SJSA1 (cell line): ENCODE measurements around the gene RPL21. TPM values are rescaled to one million over a fixed set of nuclear protein-coding genes. Genes with fewer than 3 reads are reported as not detected.
A peak's percentile ranks its signal among the peaks of the same experiment; 100 is the strongest.

Source experiments
- DNase-seq, 2 experiments: peaks; one replicate each; pipeline ENCODE4 v3.0.0-alpha.2; 2015 to 2020; ENCODE audit warnings: low spot score in 2 of 2, low read depth in 1 of 2
- H3K27ac ChIP-seq: fragments of 250-450 bp; sonication (Bioruptor Pico); 2 replicates; pipeline ENCODE4 v1.5.1; 2020; ENCODE audit warnings: mild to moderate bottlenecking, moderate library complexity
- H3K27me3 ChIP-seq: fragments of 250-450 bp; sonication (Bioruptor Pico); replicated peaks from 2 replicates; pipeline ENCODE4 v1.5.1; 2020; ENCODE audit warnings: mild to moderate bottlenecking, moderate library complexity
- H3K36me3 ChIP-seq: fragments of 250-450 bp; sonication (Bioruptor Pico); 2 replicates; pipeline ENCODE4 v1.5.1; 2020; ENCODE audit warnings: mild to moderate bottlenecking
- H3K4me1 ChIP-seq: fragments of 250-450 bp; sonication (Bioruptor Pico); replicated peaks from 2 replicates; pipeline ENCODE4 v1.6.1; 2021; ENCODE audit warnings: mild to moderate bottlenecking
- H3K4me3 ChIP-seq: fragments of 250-450 bp; sonication (Bioruptor Pico); 2 replicates; pipeline ENCODE4 v1.5.1; 2020; ENCODE audit warnings: mild to moderate bottlenecking
- H3K9me3 ChIP-seq: fragments of 250-450 bp; sonication (Bioruptor Pico); replicated peaks from 2 replicates; pipeline ENCODE4 v1.5.1; 2020; ENCODE audit warnings: mild to moderate bottlenecking
- total RNA-seq: library from RNA; depleted of rRNA; stranded (reverse); fragments of >200 nt; shearing (Covaris generic); gene quantifications from 2 replicates; pipeline ENCODE4 v1.2.3, GENCODE V29; 2014

The RPL21 gene
- total RNA-seq, 1 experiment from 2014 or later, result 625 TPM

GRCh38 chr13:27229642-27230041, 21.7 kb upstream of the RPL21 start:
- H3K9me3 ChIP-seq, result no peaks in the 10 kb centered on the region
- no peak overlapping the region for H3K27ac ChIP-seq
- no peaks in the 10 kb centered on the region for H3K27me3 ChIP-seq
- DNase-seq, result no peak
- H3K36me3 ChIP-seq, result no peaks in the 10 kb centered on the region
- H3K4me3 ChIP-seq, result no peak overlapping the region
- no peaks in the 10 kb centered on the region for H3K4me1 ChIP-seq

DNA sequence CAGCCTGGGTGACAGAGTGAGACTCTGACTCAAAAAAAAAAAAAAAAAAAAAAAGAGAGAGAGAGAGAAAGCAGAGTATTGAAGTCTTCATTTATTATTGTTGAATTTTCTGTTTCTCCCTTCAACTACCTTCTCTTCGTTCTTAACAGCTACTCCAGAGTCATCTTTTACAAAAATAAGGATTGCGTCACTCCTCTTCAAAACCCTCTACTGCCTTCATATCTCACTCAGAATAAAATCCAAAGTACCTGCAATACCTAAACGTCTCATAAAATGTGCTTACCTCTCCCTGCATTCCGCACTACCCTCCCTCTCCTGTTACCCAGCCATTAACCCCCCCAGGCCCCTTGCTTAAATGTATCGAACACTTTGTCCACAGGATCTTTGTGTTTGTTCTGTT, 17.4 kb upstream of the RPL21 start:
- no peak for DNase-seq
- no peaks in the 10 kb centered on the region for H3K36me3 ChIP-seq
- no peaks in the 10 kb centered on the region for H3K27me3 ChIP-seq
- H3K4me1 ChIP-seq, result no peaks in the 10 kb centered on the region
- no peaks in the 10 kb centered on the region for H3K9me3 ChIP-seq
- no peak overlapping the region for H3K4me3 ChIP-seq
- H3K27ac ChIP-seq, result no peak overlapping the region

DNA sequence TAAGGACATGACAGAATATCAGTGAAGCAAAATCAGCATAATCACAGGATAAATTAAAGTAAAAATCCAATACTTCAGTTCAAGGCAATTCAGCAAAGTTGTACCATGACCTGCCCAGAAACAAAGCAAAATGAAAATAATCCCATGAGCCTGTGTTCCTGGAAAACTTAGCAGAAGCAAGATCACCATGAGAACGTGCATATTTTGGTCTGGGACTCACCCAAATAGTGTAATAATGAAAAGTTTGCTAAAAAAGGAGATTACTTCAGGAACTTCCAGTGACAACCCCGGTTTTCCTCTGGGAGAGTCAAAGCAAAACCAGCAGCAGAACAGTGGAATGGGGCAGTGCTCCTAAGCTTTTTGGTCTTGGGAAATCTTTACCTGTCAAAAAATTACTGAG, 14.9 kb upstream of the RPL21 start:
- Histone ChIP-seq H3K9me3 (no peaks in the 10 kb centered on the region), H3K4me1 (no peaks in the 10 kb centered on the region), H3K27ac (no peak overlapping the region), H3K4me3 (no peak overlapping the region), H3K36me3 (no peaks in the 10 kb centered on the region), H3K27me3 (no peaks in the 10 kb centered on the region)
- DNase-seq, result no peak

- DNase-seq, result no peak
- Histone ChIP-seq H3K27ac (no peak overlapping the region), H3K4me1 (no peaks in the 10 kb centered on the region)
Measured at GRCh38 chr13:27242702-27243101, 8.7 kb upstream of the RPL21 start.

DNA sequence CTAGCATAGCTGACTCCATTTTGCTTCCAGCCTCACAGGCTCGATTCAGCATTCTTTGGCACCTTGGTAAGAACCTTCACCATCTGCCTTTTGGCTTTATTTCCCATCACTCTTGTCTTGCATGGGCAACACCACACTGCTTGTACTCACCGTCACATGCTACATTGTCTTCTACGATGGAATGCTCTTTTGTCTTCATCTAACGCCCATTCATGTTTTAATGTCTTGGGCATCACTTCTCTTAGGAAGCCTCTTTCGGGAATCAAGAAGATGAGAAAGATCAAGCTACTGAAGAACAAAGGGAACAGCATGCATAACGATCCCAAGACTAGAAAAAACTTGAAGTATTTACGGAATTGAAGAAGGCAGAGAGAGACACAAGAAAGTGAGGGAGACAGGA, 5.7 kb upstream of the RPL21 start:
- Histone ChIP-seq H3K36me3 (no peaks in the 10 kb centered on the region), H3K4me3 (no peak overlapping the region), H3K27me3 (no peaks in the 10 kb centered on the region), H3K9me3 (no peaks in the 10 kb centered on the region), H3K4me1 (no peaks in the 10 kb centered on the region), H3K27ac (no peak overlapping the region)
- DNase-seq, result no peak

More at GRCh38 chr13:27242702-27243101, 8.7 kb upstream of the RPL21 start:
- no peaks in the 10 kb centered on the region for H3K36me3 ChIP-seq
- no peaks in the 10 kb centered on the region for H3K9me3 ChIP-seq
- no peaks in the 10 kb centered on the region for H3K27me3 ChIP-seq
- H3K4me3 ChIP-seq, result no peak overlapping the region

DNA sequence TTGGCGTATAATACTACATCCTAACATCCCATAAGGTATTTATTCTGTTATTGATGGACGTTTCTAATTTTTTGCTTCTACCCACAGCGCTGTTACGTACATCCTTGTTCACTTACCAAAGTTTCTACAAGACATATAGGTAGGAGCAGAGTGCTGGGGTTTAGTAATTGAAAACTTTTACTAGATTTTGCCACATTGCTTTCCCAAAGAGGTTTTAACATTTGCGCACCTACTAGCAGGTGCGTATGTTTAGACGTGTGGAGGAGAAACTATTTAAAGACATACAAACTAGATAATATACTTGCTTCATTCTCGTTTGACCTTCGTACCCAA, 559 bp upstream of the RPL21 start:
- Histone ChIP-seq H3K9me3 (no peaks in the 10 kb centered on the region), H3K27me3 (no peaks in the 10 kb centered on the region), H3K27ac (peak overlapping the region; percentile 99), H3K4me1 (0 out of 2 replicates have a peak, but pooled peaks cover 8% of the 10 kb centered on the region), H3K4me3 (peak overlapping the region; percentile 77), H3K36me3 (peaks cover 42% of the 10 kb centered on the region)
- no peak for DNase-seq

GRCh38 chr13:27252467-27252866, 1.1 kb downstream of the RPL21 start:
- DNase-seq, result no peak
- Histone ChIP-seq H3K27ac (peak overlapping the region; percentile 99), H3K36me3 (peaks cover 59% of the 10 kb centered on the region), H3K9me3 (no peaks in the 10 kb centered on the region), H3K4me3 (peak overlapping the region; percentile 77), H3K4me1 (0 out of 2 replicates have a peak, but pooled peaks cover 8% of the 10 kb centered on the region), H3K27me3 (no peaks in the 10 kb centered on the region)

- no peak overlapping the region for H3K4me3 ChIP-seq
- no peaks in the 10 kb centered on the region for H3K9me3 ChIP-seq
- H3K27ac ChIP-seq, result no peak overlapping the region
- H3K27me3 ChIP-seq, result no peaks in the 10 kb centered on the region
- H3K36me3 ChIP-seq, result peaks cover 92% of the 10 kb centered on the region
- H3K4me1 ChIP-seq, result 0 out of 2 replicates have a peak, but pooled peaks cover 8% of the 10 kb centered on the region
- DNase-seq, result no peak
Measured at GRCh38 chr13:27257233-27257568, 5.8 kb downstream of the RPL21 start.

- Histone ChIP-seq H3K9me3 (no peaks in the 10 kb centered on the region), H3K4me1 (0 out of 2 replicates have a peak, but pooled peaks cover 4% of the 10 kb centered on the region), H3K36me3 (peaks cover 87% of the 10 kb centered on the region), H3K27ac (no peak overlapping the region), H3K4me3 (no peak overlapping the region), H3K27me3 (no peaks in the 10 kb centered on the region)
- no peak for DNase-seq
Measured at GRCh38 chr13:27257648-27258253, 6.4 kb downstream of the RPL21 start.

DNA sequence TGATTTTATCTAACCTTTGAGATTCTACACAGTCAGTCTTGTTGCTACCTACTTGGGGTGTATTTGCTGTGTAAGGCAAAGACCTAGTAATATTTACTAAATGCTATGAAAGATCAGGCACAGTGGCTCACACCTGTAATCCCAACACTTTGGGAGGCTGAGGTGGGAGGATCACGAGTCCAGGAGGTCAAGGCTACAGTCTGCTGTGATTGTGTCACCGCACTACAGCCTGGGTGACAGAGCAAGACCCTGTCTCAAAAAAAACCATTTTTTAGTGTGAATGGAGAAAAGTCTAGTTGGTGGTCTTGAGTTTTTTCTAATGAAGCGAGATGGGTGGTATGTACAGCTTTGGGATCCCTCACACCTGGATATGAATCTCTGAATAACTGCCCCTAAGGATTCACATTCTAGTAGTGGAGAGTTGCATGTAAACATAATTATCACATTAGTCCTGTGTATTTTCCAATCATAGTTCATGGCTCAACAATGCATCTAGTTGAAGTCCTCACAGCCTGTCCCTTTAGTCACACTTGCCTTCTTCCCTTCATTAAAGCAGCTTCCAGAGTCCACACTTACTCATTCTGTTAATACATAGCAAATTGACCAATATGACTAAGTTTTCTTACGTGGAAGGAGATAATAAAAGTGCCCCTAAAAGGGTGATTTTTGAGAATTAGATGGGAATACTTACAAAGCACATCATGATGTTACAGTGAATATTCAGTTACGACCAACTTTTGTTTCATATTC, 7.5 kb downstream of the RPL21 start:
- H3K36me3 ChIP-seq, result peaks cover 77% of the 10 kb centered on the region

GRCh38 chr13:27259831-27260230, 8.5 kb downstream of the RPL21 start:
- H3K4me1 ChIP-seq, result no peaks in the 10 kb centered on the region
- no peak overlapping the region for H3K27ac ChIP-seq
- peaks cover 69% of the 10 kb centered on the region for H3K36me3 ChIP-seq
- no peak for DNase-seq
- no peaks in the 10 kb centered on the region for H3K27me3 ChIP-seq
- no peak overlapping the region for H3K4me3 ChIP-seq
- H3K9me3 ChIP-seq, result no peaks in the 10 kb centered on the region

More for the DNA sequence above, 7.5 kb downstream of the RPL21 start:
- Histone ChIP-seq H3K4me1 (no peaks in the 10 kb centered on the region), H3K27me3 (no peaks in the 10 kb centered on the region), H3K9me3 (no peaks in the 10 kb centered on the region), H3K27ac (no peak overlapping the region), H3K4me3 (no peak overlapping the region)
- DNase-seq, result no peak

DNA sequence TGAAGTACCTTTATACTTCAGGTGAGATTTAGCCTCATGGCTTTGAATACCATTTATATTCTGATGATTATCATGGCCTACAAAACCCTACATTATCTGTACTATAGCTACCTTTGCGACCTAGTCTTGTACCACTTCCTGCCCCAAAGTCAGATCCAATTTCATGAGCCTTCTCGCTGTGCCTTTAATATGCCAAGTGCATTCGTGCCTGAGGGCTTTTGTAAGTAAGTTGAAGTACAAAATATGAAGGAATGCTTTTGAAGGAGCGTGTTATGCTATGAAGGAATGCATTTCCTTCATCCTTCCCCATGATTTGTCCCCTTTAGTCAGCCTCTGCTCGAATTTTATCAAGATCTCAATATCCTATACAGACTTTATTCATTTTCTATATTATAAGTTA, 10.0 kb downstream of the RPL21 start:
- Histone ChIP-seq H3K36me3 (peaks cover 53% of the 10 kb centered on the region), H3K9me3 (no peaks in the 10 kb centered on the region), H3K27me3 (no peaks in the 10 kb centered on the region), H3K4me1 (no peaks in the 10 kb centered on the region), H3K27ac (no peak overlapping the region), H3K4me3 (no peak overlapping the region)
- DNase-seq, result no peak

GRCh38 chr13:27263438-27263837, 12.1 kb downstream of the RPL21 start:
- H3K36me3 ChIP-seq, result peaks cover 33% of the 10 kb centered on the region
- no peaks in the 10 kb centered on the region for H3K4me1 ChIP-seq
- H3K27ac ChIP-seq, result no peak overlapping the region
- H3K9me3 ChIP-seq, result no peaks in the 10 kb centered on the region
- no peak for DNase-seq
- H3K27me3 ChIP-seq, result no peaks in the 10 kb centered on the region
- H3K4me3 ChIP-seq, result no peak overlapping the region

- Histone ChIP-seq H3K36me3 (peaks cover 25% of the 10 kb centered on the region), H3K4me1 (no peaks in the 10 kb centered on the region), H3K4me3 (no peak overlapping the region), H3K9me3 (no peaks in the 10 kb centered on the region), H3K27ac (no peak overlapping the region), H3K27me3 (no peaks in the 10 kb centered on the region)
- DNase-seq, result no peak
Measured at GRCh38 chr13:27264181-27264580, 12.8 kb downstream of the RPL21 start.
